ENCODE data around the gene CACNB2.

GRCh38 chr10:18210711-18211110, 70.5 kb downstream of the CACNB2 start:
- no peak for TF ChIP-seq CTCF (IDR thresholded peaks at IDR 0.05)
- TF ChIP-seq POLR2AphosphoS5 (IDR thresholded peaks at IDR 0.05) = no peak
- no peak for TF ChIP-seq POLR2A (IDR thresholded peaks at IDR 0.05; ENCODE audit: low read depth)

All from esophagus muscularis mucosa (tissue), 3 donors.